Omental fat pad (tissue), 4 donors: ENCODE data around the gene ORM1. TPM values are rescaled to one million over a fixed set of nuclear protein-coding genes. Genes with fewer than 3 reads are reported as not detected.

ENCODE experiments used
- ATAC-seq: fragments of 150-250 bp; one replicate; pipeline ENCODE4 v1.9.1; 2016; ENCODE audit warnings: mild to moderate bottlenecking, moderate library complexity; ENCODE audit not compliant: low FRiP score
- DNase-seq: peaks from one replicate; pipeline ENCODE4 v3.0.0-alpha.2; 2019; ENCODE audit warnings: low spot score
- CTCF ChIP-seq, 3 donors: fragments of 450-650 bp; IDR thresholded peaks; one replicate each; pipeline ENCODE4 v1.5.1; 2016 to 2017; ENCODE audit warnings: antibody characterized with exemption in 3 of 3, mild to moderate bottlenecking in 3 of 3, moderate library complexity in 2 of 3
- total RNA-seq, 4 donors: library from RNA; depleted of rRNA; stranded (reverse); fragments of >200 nt; gene quantifications; one replicate each; pipeline ENCODE4 v1.1.0, GENCODE V29; 2016

ORM1 gene
- total RNA-seq, 4 donors from 2014 or later: 0.65 to 5.4 (median 1.0) TPM; not detected in 1

DNA sequence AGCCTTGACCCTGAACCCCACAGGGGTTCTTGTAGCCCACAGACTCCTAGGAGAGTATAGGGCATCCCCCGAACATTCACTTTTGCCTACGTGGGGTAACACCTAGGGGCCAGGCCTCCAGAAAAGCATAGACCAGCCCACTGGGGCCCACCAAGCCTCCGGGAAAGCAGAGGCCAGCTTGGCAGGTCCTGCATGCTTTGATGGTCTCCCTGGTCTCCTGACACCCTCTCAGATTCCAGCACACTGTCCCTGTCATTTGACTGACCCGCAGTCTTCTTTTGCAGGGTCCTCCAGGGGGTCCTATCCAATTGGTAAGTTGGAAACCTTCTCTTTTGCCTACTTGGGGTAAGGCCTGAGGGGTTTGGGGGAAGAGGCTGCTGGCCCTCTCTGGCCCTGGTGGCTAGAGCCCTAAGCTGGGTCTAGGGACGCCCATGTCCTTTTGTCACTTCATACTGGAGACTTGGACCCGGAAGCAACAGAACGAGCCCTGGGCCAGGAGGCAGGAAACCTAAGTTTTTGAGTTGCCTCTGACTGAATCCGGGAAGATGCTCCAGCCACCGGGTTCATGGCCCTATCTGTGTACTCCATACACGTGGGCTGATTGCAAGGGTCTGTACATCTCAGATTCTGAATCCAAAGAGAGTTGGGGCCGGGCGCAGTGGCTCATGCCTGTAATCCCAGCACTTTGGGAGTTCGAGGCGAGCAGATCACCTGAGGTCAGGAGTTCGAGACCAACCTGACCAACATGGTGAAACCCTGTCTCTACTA is 20.9 kb upstream of the ORM1 start:
- no peak for TF ChIP-seq CTCF (IDR thresholded peaks at IDR 0.05)
- ATAC-seq (no peak), DNase-seq (no peak)

DNA sequence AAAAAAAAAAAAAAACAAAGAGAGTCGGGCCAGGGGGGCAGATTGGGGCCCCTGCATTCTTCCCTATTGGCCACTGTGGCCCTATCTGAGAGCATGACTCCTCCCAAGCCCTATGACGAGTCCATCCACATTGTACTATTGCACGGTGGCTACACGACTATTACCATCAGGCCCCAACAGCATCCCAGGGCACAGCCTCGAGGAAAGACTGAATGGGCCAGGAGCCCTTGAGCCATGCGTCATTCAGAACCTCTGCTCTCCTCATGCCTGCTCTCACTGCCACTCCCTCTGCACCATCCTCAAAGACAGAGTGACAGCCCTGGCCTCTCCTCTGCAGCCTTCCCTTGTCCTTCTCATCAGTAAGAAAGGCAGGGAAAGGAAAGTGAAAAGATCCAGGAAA is 20.2 kb upstream of the ORM1 start:
- no peak for DNase-seq
- ATAC-seq: no peak
- TF ChIP-seq CTCF (IDR thresholded peaks at IDR 0.05): no peak

GRCh38 chr9:114303571-114303970 is 19.3 kb upstream of the ORM1 start:
- no peak for ATAC-seq
- no peak for DNase-seq
- no peak for TF ChIP-seq CTCF (IDR thresholded peaks at IDR 0.05)

- no peak for TF ChIP-seq CTCF (IDR thresholded peaks at IDR 0.05)
- no peak for DNase-seq
- ATAC-seq: no peak
These were observed 18.9 kb upstream of the ORM1 start for GRCh38 chr9:114303977-114304376.

- no peak for ATAC-seq
These were observed 18.3 kb upstream of the ORM1 start for GRCh38 chr9:114304416-114305188.

GRCh38 chr9:114307899-114308267 is 15.0 kb upstream of the ORM1 start:
- ATAC-seq (no peak), DNase-seq (no peak)
- no peak for TF ChIP-seq CTCF (IDR thresholded peaks at IDR 0.05)

More at GRCh38 chr9:114304416-114305188, 18.3 kb upstream of the ORM1 start:
- no peak for DNase-seq
- TF ChIP-seq CTCF (IDR thresholded peaks at IDR 0.05): no peak
